Measurements from ENCODE around the gene WNT10A. TPM values are rescaled to one million over a fixed set of nuclear protein-coding genes. Genes with fewer than 3 reads are reported as not detected.

WNT10A gene
- total RNA-seq, 1 donor from 2014 or later = not detected

- no peak for TF ChIP-seq EZH2 (IDR thresholded peaks at IDR 0.05)
- TF ChIP-seq EZH2phosphoT487 (IDR thresholded peaks at IDR 0.05) = no peak
- TF ChIP-seq, protein P1, sequence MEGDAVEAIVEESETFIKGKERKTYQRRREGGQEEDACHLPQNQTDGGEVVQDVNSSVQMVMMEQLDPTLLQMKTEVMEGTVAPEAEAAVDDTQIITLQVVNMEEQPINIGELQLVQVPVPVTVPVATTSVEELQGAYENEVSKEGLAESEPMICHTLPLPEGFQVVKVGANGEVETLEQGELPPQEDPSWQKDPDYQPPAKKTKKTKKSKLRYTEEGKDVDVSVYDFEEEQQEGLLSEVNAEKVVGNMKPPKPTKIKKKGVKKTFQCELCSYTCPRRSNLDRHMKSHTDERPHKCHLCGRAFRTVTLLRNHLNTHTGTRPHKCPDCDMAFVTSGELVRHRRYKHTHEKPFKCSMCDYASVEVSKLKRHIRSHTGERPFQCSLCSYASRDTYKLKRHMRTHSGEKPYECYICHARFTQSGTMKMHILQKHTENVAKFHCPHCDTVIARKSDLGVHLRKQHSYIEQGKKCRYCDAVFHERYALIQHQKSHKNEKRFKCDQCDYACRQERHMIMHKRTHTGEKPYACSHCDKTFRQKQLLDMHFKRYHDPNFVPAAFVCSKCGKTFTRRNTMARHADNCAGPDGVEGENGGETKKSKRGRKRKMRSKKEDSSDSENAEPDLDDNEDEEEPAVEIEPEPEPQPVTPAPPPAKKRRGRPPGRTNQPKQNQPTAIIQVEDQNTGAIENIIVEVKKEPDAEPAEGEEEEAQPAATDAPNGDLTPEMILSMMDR (IDR thresholded peaks at IDR 0.05) = no peak
- Mint-ChIP-seq H3K27me3 (ENCODE audit: insufficient read depth, low read depth) (peaks cover 7% of the 10 kb centered on the region), H3K9me3 (peaks cover 17% of the 10 kb centered on the region), H3K4me1 (no peaks in the 10 kb centered on the region), H3K36me3 (peaks cover 12% of the 10 kb centered on the region), H3K27ac (no peak overlapping the region), H3K4me3 (no peak overlapping the region)
- H3K79me2 ChIP-seq (ENCODE audit: low read depth) = no peaks in the 10 kb centered on the region
- H3K4me2 ChIP-seq = no peak overlapping the region
- no peaks in the 10 kb centered on the region for H3K36me3 ChIP-seq
- H4K20me1 ChIP-seq (ENCODE audit: low read depth) = no peaks in the 10 kb centered on the region
- no peak overlapping the region for H3K9ac ChIP-seq
- no peak overlapping the region for H2AFZ ChIP-seq (replicated peaks)
- H3F3A ChIP-seq (ENCODE audit: low read depth) = no peaks in the 10 kb centered on the region
- H3K27me3 ChIP-seq = no peaks in the 10 kb centered on the region
- no peak overlapping the region for H3K4me3 ChIP-seq
- H3K4me1 ChIP-seq = no peaks in the 10 kb centered on the region
- no peak overlapping the region for H3K27ac ChIP-seq
- no peaks in the 10 kb centered on the region for H3K9me3 ChIP-seq (ENCODE audit: low read depth)
- no peak for DNase-seq (ENCODE audit: low spot score)
Observed at GRCh38 chr2:218924757-218925156, 44.1 kb downstream of the WNT10A start.

DNA sequence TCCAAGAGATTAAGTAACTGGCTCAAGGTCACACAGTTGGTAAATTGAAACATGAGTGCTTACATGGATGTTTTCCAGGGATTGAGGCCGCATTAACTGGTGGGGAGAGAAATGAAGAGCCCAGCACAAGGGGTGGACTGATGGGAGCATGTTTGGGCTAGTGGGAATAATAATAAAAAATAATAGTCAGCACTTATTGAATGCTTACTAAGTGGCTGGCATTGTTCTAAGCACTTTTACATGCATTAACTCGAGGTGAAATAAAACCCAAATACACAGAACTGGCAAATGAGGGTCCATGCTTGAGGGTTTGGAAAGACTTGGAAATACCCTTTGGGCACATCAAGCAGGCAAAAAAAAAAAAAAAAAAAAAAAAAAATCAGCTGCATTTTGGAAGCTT is 44.8 kb downstream of the WNT10A start:
- DNase-seq (ENCODE audit: low spot score) = no peak
- Histone ChIP-seq H3K4me3 (no peak overlapping the region), H3K4me1 (no peaks in the 10 kb centered on the region), H3K79me2 (ENCODE audit: low read depth) (no peaks in the 10 kb centered on the region), H2AFZ (replicated peaks) (no peak overlapping the region), H3F3A (ENCODE audit: low read depth) (no peaks in the 10 kb centered on the region), H3K27me3 (no peaks in the 10 kb centered on the region), H3K9ac (no peak overlapping the region), H3K27ac (no peak overlapping the region), H3K4me2 (no peak overlapping the region), H3K36me3 (no peaks in the 10 kb centered on the region), H4K20me1 (ENCODE audit: low read depth) (no peaks in the 10 kb centered on the region), H3K9me3 (ENCODE audit: low read depth) (no peaks in the 10 kb centered on the region)
- Mint-ChIP-seq H3K4me3 (no peak overlapping the region), H3K36me3 (peaks cover 12% of the 10 kb centered on the region), H3K9me3 (peaks cover 24% of the 10 kb centered on the region), H3K27ac (no peak overlapping the region), H3K4me1 (no peaks in the 10 kb centered on the region), H3K27me3 (ENCODE audit: insufficient read depth, low read depth) (peaks cover 7% of the 10 kb centered on the region)
- no peak for TF ChIP-seq EZH2 (IDR thresholded peaks at IDR 0.05)
- TF ChIP-seq, protein P1 (IDR thresholded peaks at IDR 0.05) = no peak
- no peak for TF ChIP-seq EZH2phosphoT487 (IDR thresholded peaks at IDR 0.05)

GRCh38 chr2:218927422-218927821 is 46.8 kb downstream of the WNT10A start:
- H3K79me2 ChIP-seq (ENCODE audit: low read depth) = no peaks in the 10 kb centered on the region
- no peak overlapping the region for H3K27ac Mint-ChIP-seq
- no peaks in the 10 kb centered on the region for H3K4me1 ChIP-seq
- H3K9me3 Mint-ChIP-seq = peaks cover 24% of the 10 kb centered on the region
- H3K27ac ChIP-seq = no peak overlapping the region
- H3K4me3 ChIP-seq = no peak overlapping the region
- no peak overlapping the region for H3K9ac ChIP-seq
- no peaks in the 10 kb centered on the region for H3K9me3 ChIP-seq (ENCODE audit: low read depth)
- no peaks in the 10 kb centered on the region for H3K36me3 ChIP-seq
- peaks cover 8% of the 10 kb centered on the region for H3K36me3 Mint-ChIP-seq
- H3K27me3 Mint-ChIP-seq (ENCODE audit: insufficient read depth, low read depth) = peaks cover 2% of the 10 kb centered on the region
- H3K4me3 Mint-ChIP-seq = no peak overlapping the region
- H3F3A ChIP-seq (ENCODE audit: low read depth) = no peaks in the 10 kb centered on the region
- H3K27me3 ChIP-seq = no peaks in the 10 kb centered on the region
- DNase-seq (ENCODE audit: low spot score) = no peak
- TF ChIP-seq EZH2 (IDR thresholded peaks at IDR 0.05) (no peak), EZH2phosphoT487 (IDR thresholded peaks at IDR 0.05) (no peak)
- TF ChIP-seq, protein P1 (IDR thresholded peaks at IDR 0.05) = no peak
- H2AFZ ChIP-seq (replicated peaks) = no peak overlapping the region
- no peaks in the 10 kb centered on the region for H3K4me1 Mint-ChIP-seq
- no peaks in the 10 kb centered on the region for H4K20me1 ChIP-seq (ENCODE audit: low read depth)
- no peak overlapping the region for H3K4me2 ChIP-seq
